CD1c-positive myeloid dendritic cell (primary cell): ENCODE measurements around the gene CWC15.
"Not testable (repeated sequence)": the region's sequence is repeated elsewhere in the genome, so short reads cannot be mapped to it uniquely, and the experiment has no call there.

Source experiments
- DNase-seq: peaks from one replicate; pipeline ENCODE4 v3.0.0-alpha.2; 2016; ENCODE audit errors: extremely low spot score

Gene CWC15

GRCh38 chr11:94913718-94914394, 59.5 kb downstream of the CWC15 start:
- not testable (repeated sequence) for DNase-seq

GRCh38 chr11:94912806-94913205, 60.5 kb downstream of the CWC15 start:
- DNase-seq: no peak
